SH-SY5Y (cell line): Measurements from ENCODE around the gene PKNOX2.

Experiments
- GATA2 ChIP-seq: IDR thresholded peaks from 2 replicates; pipeline ENCODE4 v1.6.1; 2011; ENCODE audit warnings: mild to moderate bottlenecking, low read depth, low read length
- GATA3 ChIP-seq: IDR thresholded peaks from 2 replicates; pipeline ENCODE4 v1.6.1; 2011; ENCODE audit warnings: low read depth, mild to moderate bottlenecking, low read length, moderate library complexity

The PKNOX2 gene

GRCh38 chr11:125193841-125194240, 29.3 kb downstream of the PKNOX2 start:
- no peak for TF ChIP-seq GATA2
- TF ChIP-seq GATA3 = no peak

GRCh38 chr11:125199915-125200314, 35.4 kb downstream of the PKNOX2 start:
- TF ChIP-seq GATA3 = no peak
- no peak for TF ChIP-seq GATA2

- TF ChIP-seq GATA2 = no peak
These were observed 35.9 kb downstream of the PKNOX2 start for GRCh38 chr11:125200441-125200840.

GRCh38 chr11:125201525-125202141, 37.1 kb downstream of the PKNOX2 start:
- TF ChIP-seq GATA2 (no peak), GATA3 (no peak)

- TF ChIP-seq GATA2 (no peak), GATA3 (no peak)
These were observed 37.9 kb downstream of the PKNOX2 start for GRCh38 chr11:125202362-125202880.

GRCh38 chr11:125202977-125203376, 38.4 kb downstream of the PKNOX2 start:
- TF ChIP-seq GATA3 (no peak), GATA2 (no peak)

GRCh38 chr11:125207866-125208425, 43.4 kb downstream of the PKNOX2 start:
- TF ChIP-seq GATA3 (no peak), GATA2 (no peak)

- TF ChIP-seq GATA2 (no peak), GATA3 (no peak)
These were observed 45.5 kb downstream of the PKNOX2 start for GRCh38 chr11:125210066-125210465.

- TF ChIP-seq GATA2 = no peak
- no peak for TF ChIP-seq GATA3
These were observed 46.8 kb downstream of the PKNOX2 start for GRCh38 chr11:125211191-125211947.

GRCh38 chr11:125211948-125212340, 47.4 kb downstream of the PKNOX2 start:
- TF ChIP-seq GATA2 (no peak), GATA3 (no peak)

GRCh38 chr11:125214601-125215565, 50.3 kb downstream of the PKNOX2 start:
- TF ChIP-seq GATA2 (no peak), GATA3 (no peak)

GRCh38 chr11:125215976-125216375, 51.4 kb downstream of the PKNOX2 start:
- TF ChIP-seq GATA3 (no peak), GATA2 (no peak)

- TF ChIP-seq GATA2 (no peak), GATA3 (no peak)
These were observed 53.8 kb downstream of the PKNOX2 start for GRCh38 chr11:125218336-125218735.

- TF ChIP-seq GATA2 (no peak), GATA3 (no peak)
These were observed 56.9 kb downstream of the PKNOX2 start for GRCh38 chr11:125221461-125221860.
